Loucy (cell line): ENCODE measurements around the gene OR7C1.

Experiments used
- H2AFZ ChIP-seq: fragments of 200-600 bp; sonication (generic); 2 replicates; pipeline ENCODE4 v1.6.0; 2016; ENCODE audit warnings: antibody characterized with exemption, mild to moderate bottlenecking, low read length, moderate library complexity
- H3F3A ChIP-seq: fragments of 200-600 bp; 2 replicates; pipeline ENCODE4 v1.6.0; 2016; ENCODE audit warnings: antibody characterized with exemption, low read depth, mild to moderate bottlenecking
- H3K27me3 ChIP-seq: fragments of 200-600 bp; sonication (generic); 2 replicates; pipeline ENCODE4 v1.6.1; 2014; ENCODE audit warnings: low read length, mild to moderate bottlenecking; ENCODE audit not compliant: insufficient read depth, poor library complexity, severe bottlenecking
- H3K36me3 ChIP-seq: fragments of 200-600 bp; sonication (generic); 2 replicates; pipeline ENCODE4 v1.6.1; 2016; ENCODE audit warnings: low read length; ENCODE audit not compliant: insufficient read depth
- H3K4me1 ChIP-seq: fragments of 200-600 bp; sonication (generic); 2 replicates; pipeline ENCODE4 v1.5.1; 2014; ENCODE audit warnings: low read length, mild to moderate bottlenecking; ENCODE audit not compliant: insufficient read depth, poor library complexity, severe bottlenecking
- H3K4me2 ChIP-seq: fragments of 200-600 bp; sonication (generic); 2 replicates; pipeline ENCODE4 v1.6.0; 2014; ENCODE audit warnings: antibody characterized with exemption, low read length, low read depth, mild to moderate bottlenecking; ENCODE audit not compliant: poor library complexity, severe bottlenecking
- H3K4me3 ChIP-seq: fragments of 200-600 bp; sonication (generic); 2 replicates; pipeline ENCODE4 v1.5.1; 2014; ENCODE audit warnings: low read length, mild to moderate bottlenecking, mixed read lengths; ENCODE audit not compliant: poor library complexity, severe bottlenecking
- H3K79me2 ChIP-seq: fragments of 200-600 bp; sonication (generic); 2 replicates; pipeline ENCODE4 v1.6.1; 2014; ENCODE audit warnings: low read length; ENCODE audit not compliant: insufficient read depth
- H3K9ac ChIP-seq: fragments of 200-600 bp; sonication (generic); 2 replicates; pipeline ENCODE4 v1.6.0; 2014; ENCODE audit warnings: mild to moderate bottlenecking, low read depth, low read length, moderate library complexity; ENCODE audit not compliant: poor library complexity, severe bottlenecking
- H3K9me2 ChIP-seq: fragments of 200-600 bp; sonication (generic); replicated peaks from 2 replicates; pipeline ENCODE4 v1.6.1; 2016; ENCODE audit warnings: low read depth, low read length, mixed read lengths
- H3K9me3 ChIP-seq: fragments of 200-600 bp; sonication (generic); 2 replicates; pipeline ENCODE4 v1.6.1; 2014; ENCODE audit warnings: mild to moderate bottlenecking, antibody characterized with exemption, low read length, low read depth; ENCODE audit not compliant: insufficient read depth
- H4K20me1 ChIP-seq: fragments of 200-600 bp; sonication (generic); 2 replicates; pipeline ENCODE4 v1.6.0; 2014; ENCODE audit warnings: antibody characterized with exemption, low read length, mild to moderate bottlenecking; ENCODE audit not compliant: insufficient read depth, poor library complexity, severe bottlenecking
- CTCF ChIP-seq: fragments of 200-600 bp; sonication (generic); conservative IDR thresholded peaks from 2 replicates; pipeline ENCODE4 v1.5.1; 2014; ENCODE audit warnings: mild to moderate bottlenecking, antibody characterized with exemption, low read length
- EZH2phosphoT487 ChIP-seq: fragments of 200-600 bp; IDR thresholded peaks from 2 replicates; pipeline ENCODE4 v1.6.1; 2018; ENCODE audit warnings: antibody characterized with exemption, mild to moderate bottlenecking, moderate library complexity, borderline replicate concordance

Gene OR7C1

GRCh38 chr19:14770136-14770535, 64.8 kb downstream of the OR7C1 start:
- Histone ChIP-seq H3K9me3 (no peaks in the 10 kb centered on the region), H3K79me2 (peaks cover 30% of the 10 kb centered on the region), H3K4me1 (peaks cover 14% of the 10 kb centered on the region), H3K9ac (no peak overlapping the region), H3K4me3 (no peak overlapping the region), H3K27me3 (no peaks in the 10 kb centered on the region), H3K36me3 (peaks cover 41% of the 10 kb centered on the region; the same call in 1 of the 2 replicates), H3F3A (no peaks in the 10 kb centered on the region), H3K4me2 (no peak overlapping the region), H4K20me1 (peaks cover 7% of the 10 kb centered on the region), H3K9me2 (no peaks in the 10 kb centered on the region), H2AFZ (no peak overlapping the region)
- TF ChIP-seq EZH2phosphoT487 (no peak), CTCF (no peak)

- no peaks in the 10 kb centered on the region for H3F3A ChIP-seq
- H3K9ac ChIP-seq: no peak overlapping the region
- no peaks in the 10 kb centered on the region for H3K9me2 ChIP-seq
- no peaks in the 10 kb centered on the region for H3K9me3 ChIP-seq
- peaks cover 22% of the 10 kb centered on the region for H3K79me2 ChIP-seq
- no peak overlapping the region for H3K4me3 ChIP-seq
- H3K4me1 ChIP-seq: peaks cover 10% of the 10 kb centered on the region
- no peak overlapping the region for H3K4me2 ChIP-seq
- peaks cover 47% of the 10 kb centered on the region; the same call in 1 of the 2 replicates for H3K36me3 ChIP-seq
- TF ChIP-seq EZH2phosphoT487 (no peak), CTCF (no peak)
- no peak overlapping the region for H2AFZ ChIP-seq
- no peaks in the 10 kb centered on the region for H3K27me3 ChIP-seq
- H4K20me1 ChIP-seq: no peaks in the 10 kb centered on the region
Observed at GRCh38 chr19:14769201-14769600, 65.8 kb downstream of the OR7C1 start.

- Histone ChIP-seq H4K20me1 (no peaks in the 10 kb centered on the region), H3K36me3 (peaks cover 47% of the 10 kb centered on the region; the same call in 1 of the 2 replicates), H2AFZ (no peak overlapping the region), H3K9ac (no peak overlapping the region), H3K4me1 (peaks cover 10% of the 10 kb centered on the region), H3K4me2 (no peak overlapping the region), H3K4me3 (no peak overlapping the region), H3K9me3 (no peaks in the 10 kb centered on the region), H3K27me3 (no peaks in the 10 kb centered on the region), H3K9me2 (no peaks in the 10 kb centered on the region), H3K79me2 (peaks cover 13% of the 10 kb centered on the region; the same call in 1 of the 2 replicates), H3F3A (no peaks in the 10 kb centered on the region)
- TF ChIP-seq CTCF (no peak), EZH2phosphoT487 (no peak)
Observed at GRCh38 chr19:14768001-14768400, 67.0 kb downstream of the OR7C1 start.
